HCEC 1CT (cell line): Measurements from ENCODE around the gene CFAP61.

Experiments used
- DNase-seq: peaks from one replicate; pipeline ENCODE4 v3.0.0-alpha.2; 2017

Gene CFAP61

GRCh38 chr20:20368418-20369249 is 316.3 kb downstream of the CFAP61 start:
- no peak for DNase-seq

- no peak for DNase-seq
These were observed 317.1 kb downstream of the CFAP61 start for GRCh38 chr20:20369250-20370093.

GRCh38 chr20:20370094-20370575 is 317.8 kb downstream of the CFAP61 start:
- DNase-seq, result no peak

DNA sequence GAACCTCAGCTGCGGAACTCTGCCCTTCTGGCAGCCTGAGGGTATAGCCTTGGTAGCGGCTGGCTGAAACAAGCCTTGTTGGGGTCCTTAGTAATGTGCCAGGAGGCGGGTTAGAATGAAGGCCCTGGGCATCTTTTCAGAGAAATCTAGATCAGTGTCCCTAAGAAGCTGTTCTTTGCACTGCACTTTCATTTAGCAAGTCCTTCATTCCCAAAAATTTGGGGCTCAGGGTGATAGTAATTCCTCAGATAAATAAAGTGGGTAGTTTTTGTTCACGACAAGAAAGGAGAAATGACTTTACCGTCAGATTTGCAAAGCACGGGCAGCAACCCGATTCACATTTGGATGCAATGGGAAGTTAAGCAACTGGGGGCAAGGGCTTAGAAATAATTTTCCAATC is 318.8 kb downstream of the CFAP61 start:
- no peak for DNase-seq

DNA sequence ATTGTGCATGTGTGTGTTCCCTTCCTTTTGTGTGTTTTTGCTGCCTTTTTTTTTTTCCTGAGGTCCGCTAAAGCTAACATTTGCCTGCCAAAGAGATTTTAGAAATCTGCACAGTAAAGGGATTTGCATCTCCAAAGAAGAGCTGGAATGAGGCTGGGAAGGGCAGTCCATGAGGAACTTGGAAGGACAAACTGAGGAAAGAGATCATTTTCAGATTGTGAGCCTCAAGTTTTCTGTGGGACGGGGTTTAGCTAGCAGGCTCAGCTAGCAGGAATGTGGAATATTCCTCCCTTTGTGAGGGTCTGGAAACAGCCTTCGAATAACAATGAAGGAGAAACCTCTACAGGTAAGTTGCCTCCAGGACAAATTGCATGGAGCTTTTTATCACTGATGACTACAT is 319.3 kb downstream of the CFAP61 start:
- DNase-seq, result no peak

- DNase-seq, result peak; percentile 28
These were observed 320.8 kb downstream of the CFAP61 start for GRCh38 chr20:20373091-20373571.

- DNase-seq, result no peak
These were observed 323.5 kb downstream of the CFAP61 start for GRCh38 chr20:20375862-20376261.

- DNase-seq, result no peak
These were observed 333.9 kb downstream of the CFAP61 start for GRCh38 chr20:20386192-20386591.

DNA sequence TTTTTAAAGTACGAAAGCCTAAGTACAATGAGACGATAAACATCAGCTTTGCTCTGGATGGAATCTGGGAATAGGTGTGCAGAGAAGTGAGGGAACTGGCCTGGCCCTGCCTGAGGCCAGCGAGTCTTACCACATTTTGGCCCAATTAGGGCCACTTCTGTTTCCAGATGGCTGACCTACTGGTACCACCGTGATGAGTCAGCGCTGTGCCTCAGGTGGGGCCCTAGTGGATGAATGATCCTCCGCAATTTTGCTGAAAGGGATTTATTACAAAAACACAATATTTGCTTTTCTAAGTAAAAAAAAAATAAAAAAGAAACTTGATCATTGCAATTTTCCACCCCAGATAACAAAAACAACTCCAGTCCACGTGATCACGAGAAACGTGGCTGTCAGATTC is 338.1 kb downstream of the CFAP61 start:
- DNase-seq, result no peak

DNA sequence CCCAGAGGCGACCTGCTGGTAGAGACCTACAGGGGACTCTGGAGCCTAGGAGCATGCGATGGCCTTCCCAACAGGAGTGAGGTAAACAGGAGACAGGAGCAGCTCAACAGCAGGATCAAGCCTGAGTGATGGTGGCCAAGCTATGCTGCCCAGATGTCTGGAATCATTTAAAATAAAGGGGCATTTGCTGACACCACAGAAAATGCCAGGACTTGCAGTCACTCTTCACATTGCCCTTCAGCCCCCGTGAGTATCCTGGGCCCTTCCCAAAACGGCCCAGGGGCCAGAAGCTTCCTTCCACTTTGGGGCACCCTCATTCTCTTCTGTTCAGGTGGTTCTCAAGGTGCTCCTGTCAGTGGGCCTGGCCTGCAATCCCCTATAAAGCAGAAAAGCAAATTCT is 338.8 kb downstream of the CFAP61 start:
- no peak for DNase-seq

DNA sequence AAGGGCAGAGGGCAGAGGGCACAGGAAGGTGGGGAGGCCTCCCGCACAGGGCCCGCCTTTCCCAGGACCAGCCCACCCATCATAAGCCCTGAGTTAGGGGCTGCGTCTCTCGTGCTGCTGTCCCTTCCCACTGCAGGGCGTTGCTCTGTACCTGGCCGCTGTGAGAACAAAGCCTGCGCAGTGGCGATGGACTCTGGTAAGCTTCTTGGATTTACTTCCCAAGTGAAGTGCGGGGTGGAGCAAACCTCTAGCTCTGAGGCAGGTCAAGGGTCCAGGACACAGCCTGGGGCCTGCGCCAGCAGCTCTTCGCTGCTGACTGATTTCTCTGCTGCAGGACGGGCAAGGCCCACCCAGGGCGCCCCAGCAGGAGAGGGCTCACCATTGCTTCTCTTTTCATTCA is 339.4 kb downstream of the CFAP61 start:
- no peak for DNase-seq

- DNase-seq, result peak; percentile 77
These were observed 341.1 kb downstream of the CFAP61 start for GRCh38 chr20:20393207-20394120.

- DNase-seq, result no peak
These were observed 342.8 kb downstream of the CFAP61 start for GRCh38 chr20:20395087-20395486.

DNA sequence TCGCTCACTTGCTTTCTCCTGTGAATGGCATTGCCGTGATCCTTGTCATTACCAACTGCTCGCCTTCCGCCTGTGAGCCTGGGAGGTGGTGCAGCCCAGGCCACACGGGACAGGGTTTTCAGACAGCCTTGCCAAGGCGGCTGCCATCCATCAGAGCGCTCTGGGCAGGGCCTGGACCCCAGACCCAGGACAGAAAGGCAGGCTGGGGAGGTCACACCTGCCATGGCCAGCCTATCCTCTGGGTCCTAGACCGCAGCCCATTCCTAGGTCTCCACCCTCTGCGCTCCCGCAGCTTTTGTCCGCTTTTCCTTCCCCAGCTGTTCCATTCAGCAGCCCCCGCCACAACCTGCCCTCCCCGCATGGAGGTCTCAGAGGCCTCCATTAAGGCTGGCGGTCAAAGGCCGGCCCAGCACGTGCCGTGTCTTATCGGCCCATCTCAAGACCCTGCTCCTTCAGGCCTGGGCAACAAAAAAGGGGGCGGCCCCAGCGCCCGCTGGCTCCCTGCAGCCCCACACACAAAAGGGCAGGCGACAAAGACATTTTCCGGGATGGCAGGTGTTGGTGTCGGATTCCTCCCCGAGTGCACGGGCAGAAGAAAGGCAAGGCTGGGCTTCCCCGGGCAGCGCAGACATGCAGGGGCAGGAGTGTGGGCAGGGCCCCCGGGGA is 343.7 kb downstream of the CFAP61 start:
- DNase-seq, result no peak

- DNase-seq, result no peak
These were observed 344.5 kb downstream of the CFAP61 start for GRCh38 chr20:20396794-20397193.

DNA sequence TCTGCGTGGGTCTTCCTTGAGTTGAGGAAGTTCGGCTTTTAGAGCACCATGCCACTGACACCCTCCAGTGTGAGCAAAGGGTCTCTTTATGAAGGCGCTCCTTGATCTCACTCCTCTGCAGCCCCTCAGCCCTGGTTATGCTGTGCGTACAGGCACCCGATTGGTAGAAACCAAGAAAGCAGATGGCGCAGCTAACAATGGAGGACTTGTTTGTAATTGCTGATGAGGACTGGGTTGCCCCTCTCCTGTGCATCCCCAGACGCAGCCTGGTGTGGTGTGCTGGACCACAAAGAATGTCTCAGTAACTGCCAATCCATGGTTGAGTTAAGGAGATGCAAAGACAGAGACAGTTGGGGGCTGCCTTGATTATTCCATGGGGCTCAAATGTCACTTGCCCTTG is 345.8 kb downstream of the CFAP61 start:
- DNase-seq, result no peak

DNA sequence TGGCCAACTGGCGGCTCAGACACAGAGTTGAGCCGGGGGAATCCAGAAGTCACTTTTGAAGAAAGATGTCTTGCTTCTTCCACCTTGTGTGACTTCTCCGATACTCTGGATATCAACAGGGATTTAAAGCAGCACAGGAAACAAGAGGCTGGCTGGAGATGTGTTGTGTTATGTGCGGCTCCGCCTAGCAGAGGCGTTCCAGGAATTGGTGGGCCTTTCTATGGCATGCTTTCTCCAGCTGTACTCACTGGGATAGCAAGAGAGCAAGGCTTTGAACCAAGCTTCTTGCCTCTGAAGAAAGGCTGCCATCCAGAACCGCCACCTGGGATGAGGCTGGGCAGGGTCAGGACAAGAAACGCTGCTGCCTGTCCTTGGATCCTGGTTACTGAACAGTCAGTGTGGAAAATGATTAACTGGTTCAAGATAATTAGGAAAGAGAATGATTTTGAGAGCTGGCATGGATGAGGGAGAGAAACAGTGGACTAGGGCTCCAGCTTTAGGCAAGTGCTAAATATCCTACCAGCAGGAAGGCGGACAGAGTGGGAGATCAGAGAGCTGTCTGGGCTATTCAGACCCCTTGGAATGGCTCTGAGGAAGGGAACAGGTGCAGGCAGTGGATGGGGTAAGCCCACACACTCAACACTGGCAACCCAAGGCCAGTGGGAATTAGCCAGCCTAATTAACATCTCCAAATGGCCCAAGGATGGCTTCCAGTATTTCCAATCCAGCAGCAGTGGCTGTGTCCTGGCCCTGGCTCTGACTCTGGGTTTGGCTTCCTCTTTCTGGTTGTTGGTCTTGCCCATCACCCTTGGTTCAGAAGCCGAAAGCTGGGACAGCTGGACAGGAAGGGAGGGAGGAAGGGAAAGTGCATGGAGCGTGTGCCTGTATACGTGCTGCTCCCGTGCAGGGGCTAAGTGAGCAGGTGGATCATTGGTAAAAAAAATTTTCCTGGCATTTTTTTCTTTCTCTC is 347.5 kb downstream of the CFAP61 start:
- DNase-seq, result no peak

GRCh38 chr20:20401991-20402390 is 349.7 kb downstream of the CFAP61 start:
- DNase-seq, result no peak

DNA sequence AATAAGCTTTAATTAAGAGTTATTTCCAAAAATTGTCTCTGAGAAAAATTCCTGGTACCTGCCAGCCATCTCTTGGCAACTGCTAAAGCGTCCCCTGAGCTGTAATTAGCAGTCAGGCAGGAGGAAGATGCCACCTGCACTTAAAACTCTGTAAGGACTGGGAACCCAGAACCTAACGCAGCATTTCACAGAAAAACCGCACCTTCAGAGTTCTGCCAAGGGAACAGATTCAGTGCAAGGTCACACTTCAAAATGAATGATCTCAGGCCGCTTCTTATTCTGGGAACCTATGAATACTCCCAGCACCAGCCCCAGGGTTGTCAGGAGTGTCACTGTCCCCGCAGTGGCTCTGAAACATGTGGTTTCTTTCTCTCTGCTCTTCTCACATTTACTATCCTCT is 352.3 kb downstream of the CFAP61 start:
- DNase-seq, result no peak

DNA sequence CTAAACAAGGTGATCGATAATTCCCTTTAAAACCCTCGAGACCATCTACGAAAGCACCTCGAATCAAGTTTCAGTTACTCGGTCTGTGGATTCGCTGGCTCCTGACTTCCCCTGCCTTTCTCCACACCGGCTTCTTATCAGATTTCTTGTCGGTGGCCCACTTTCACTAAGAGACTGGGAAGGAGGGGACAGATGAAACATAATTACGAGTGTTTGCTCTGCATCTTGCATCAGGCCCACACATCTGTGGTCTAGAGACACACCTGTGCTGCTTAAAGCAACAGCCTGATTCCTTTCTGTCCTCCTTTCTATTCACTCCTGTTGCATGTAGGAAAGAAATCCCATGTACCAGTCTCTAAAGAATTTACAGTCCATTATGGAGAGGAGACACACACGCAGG is 353.3 kb downstream of the CFAP61 start:
- DNase-seq, result no peak

GRCh38 chr20:20406306-20406705 is 354.0 kb downstream of the CFAP61 start:
- no peak for DNase-seq
